Smooth muscle cell (in vitro differentiated cells): ENCODE results near the gene LGR6. TPM values are rescaled to one million over a fixed set of nuclear protein-coding genes. Genes with fewer than 3 reads are reported as not detected.

Source experiments
- DNase-seq: peaks from one replicate; lab custom pipeline; 2025; ENCODE audit not compliant: unreplicated experiment; lab: John Stamatoyannopoulos, UW
- H2AFZ ChIP-seq: fragments of 200-600 bp; sonication (generic); 2 replicates; pipeline ENCODE4 v1.6.0; 2016; ENCODE audit warnings: antibody characterized with exemption, low read depth, mild to moderate bottlenecking
- H3F3A ChIP-seq: fragments of 200-600 bp; sonication (generic); 2 replicates; pipeline ENCODE4 v1.6.0; 2017; ENCODE audit warnings: antibody characterized with exemption, low read depth
- H3K27ac ChIP-seq: fragments of 200-600 bp; sonication (generic); 2 replicates; pipeline ENCODE4 v1.5.1; 2016; ENCODE audit warnings: low read depth, mild to moderate bottlenecking
- H3K27me3 ChIP-seq: fragments of 200-600 bp; sonication (generic); 2 replicates; pipeline ENCODE4 v1.6.1; 2016; ENCODE audit warnings: low read depth, mild to moderate bottlenecking
- H3K36me3 ChIP-seq: fragments of 200-600 bp; sonication (generic); 2 replicates; pipeline ENCODE4 v1.5.1; 2016; ENCODE audit warnings: low read depth
- H3K4me1 ChIP-seq: fragments of 200-600 bp; sonication (generic); 2 replicates; pipeline ENCODE4 v1.5.1; 2016; ENCODE audit warnings: low read depth
- H3K4me2 ChIP-seq: fragments of 200-600 bp; sonication (generic); 2 replicates; pipeline ENCODE4 v1.6.0; 2016; ENCODE audit warnings: mild to moderate bottlenecking
- H3K4me3 ChIP-seq: fragments of 200-600 bp; sonication (generic); 2 replicates; pipeline ENCODE4 v1.5.1; 2016; ENCODE audit warnings: mild to moderate bottlenecking
- H3K79me2 ChIP-seq: fragments of 200-600 bp; sonication (generic); 2 replicates; pipeline ENCODE4 v1.6.0; 2016; ENCODE audit warnings: low read depth, mild to moderate bottlenecking
- H3K9ac ChIP-seq: fragments of 200-600 bp; sonication (generic); 2 replicates; pipeline ENCODE4 v1.6.0; 2016; ENCODE audit warnings: low read depth
- H3K9me3 ChIP-seq: fragments of 200-600 bp; sonication (generic); replicated peaks from 2 replicates; pipeline ENCODE4 v1.5.1; 2016; ENCODE audit warnings: low read depth
- H4K20me1 ChIP-seq: fragments of 200-600 bp; sonication (generic); 2 replicates; pipeline ENCODE4 v1.6.0; 2016; ENCODE audit warnings: low read depth
- WGBS: methylation state at CpG from one replicate; pipeline ENCODE4 v1.1.7; 2016; ENCODE audit warnings: low lambda C conversion rate; 5-methylcytosine and 5-hydroxymethylcytosine counted together
- polyA plus RNA-seq: library from polyadenylated mRNA; unstranded; fragments of >200 nt; fragmentation: Nextera tagmentation; extraction: Ambion mirVana; gene quantifications from 2 replicates; pipeline ENCODE4 v1.2.1, GENCODE V29; 2016
- total RNA-seq: library from RNA; depleted of rRNA; stranded (reverse); fragments of >200 nt; gene quantifications from 2 replicates; pipeline ENCODE4 v1.2.3, GENCODE V29; 2014
- TF ChIP-seq, protein P1 (sequence below): fragments of 200-600 bp; sonication (generic); IDR thresholded peaks from 2 replicates; pipeline ENCODE4 v1.5.1; 2017; ENCODE audit warnings: borderline replicate concordance, mild to moderate bottlenecking, antibody characterized with exemption; ENCODE audit not compliant: insufficient read depth, poor library complexity, severe bottlenecking

LGR6 gene
- total and polyA plus RNA-seq, 2 experiments from 2014 or later = 1.8 to 2.9 TPM

DNA sequence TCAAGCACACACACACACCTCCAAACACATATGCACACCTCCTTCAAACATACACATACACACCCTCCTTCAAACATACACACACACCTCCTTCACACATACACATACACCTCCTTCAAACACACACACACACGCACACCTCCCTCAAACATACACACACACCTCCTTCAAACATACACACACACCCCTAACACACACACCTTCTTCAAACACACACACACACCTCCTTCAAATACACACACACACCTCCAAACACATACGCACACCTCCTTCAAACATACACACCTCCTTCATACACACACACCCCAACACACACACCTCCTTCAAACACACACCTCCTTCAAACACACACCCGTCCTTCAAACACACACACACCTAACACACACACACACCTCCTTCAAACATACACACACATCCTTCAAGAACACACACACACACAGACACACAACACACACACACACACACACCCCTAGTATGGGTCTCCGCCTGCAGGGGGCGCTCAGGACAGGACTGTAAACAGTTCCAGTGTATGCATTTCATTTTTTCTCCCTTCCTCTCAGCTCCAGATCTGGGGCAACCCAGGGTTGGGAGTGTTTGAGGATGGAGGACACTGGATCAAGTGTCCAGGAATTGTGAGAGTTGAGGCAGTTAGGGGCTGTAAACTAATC, 12.1 kb downstream of the LGR6 start:
- Histone ChIP-seq H3K27ac (no peak overlapping the region), H3K4me1 (no peaks in the 10 kb centered on the region), H4K20me1 (no peaks in the 10 kb centered on the region), H3K4me2 (no peak overlapping the region), H3K9me3 (no peaks in the 10 kb centered on the region), H3F3A (no peaks in the 10 kb centered on the region), H3K9ac (no peak overlapping the region), H3K27me3 (no peaks in the 10 kb centered on the region), H3K4me3 (no peak overlapping the region), H2AFZ (no peak overlapping the region), H3K36me3 (no peaks in the 10 kb centered on the region), H3K79me2 (no peaks in the 10 kb centered on the region)
- TF ChIP-seq, protein P1, sequence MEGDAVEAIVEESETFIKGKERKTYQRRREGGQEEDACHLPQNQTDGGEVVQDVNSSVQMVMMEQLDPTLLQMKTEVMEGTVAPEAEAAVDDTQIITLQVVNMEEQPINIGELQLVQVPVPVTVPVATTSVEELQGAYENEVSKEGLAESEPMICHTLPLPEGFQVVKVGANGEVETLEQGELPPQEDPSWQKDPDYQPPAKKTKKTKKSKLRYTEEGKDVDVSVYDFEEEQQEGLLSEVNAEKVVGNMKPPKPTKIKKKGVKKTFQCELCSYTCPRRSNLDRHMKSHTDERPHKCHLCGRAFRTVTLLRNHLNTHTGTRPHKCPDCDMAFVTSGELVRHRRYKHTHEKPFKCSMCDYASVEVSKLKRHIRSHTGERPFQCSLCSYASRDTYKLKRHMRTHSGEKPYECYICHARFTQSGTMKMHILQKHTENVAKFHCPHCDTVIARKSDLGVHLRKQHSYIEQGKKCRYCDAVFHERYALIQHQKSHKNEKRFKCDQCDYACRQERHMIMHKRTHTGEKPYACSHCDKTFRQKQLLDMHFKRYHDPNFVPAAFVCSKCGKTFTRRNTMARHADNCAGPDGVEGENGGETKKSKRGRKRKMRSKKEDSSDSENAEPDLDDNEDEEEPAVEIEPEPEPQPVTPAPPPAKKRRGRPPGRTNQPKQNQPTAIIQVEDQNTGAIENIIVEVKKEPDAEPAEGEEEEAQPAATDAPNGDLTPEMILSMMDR = peak; percentile 48
- 60% methylated on average over 5 of the region's 5 CpGs for WGBS
- no peak for DNase-seq

DNA sequence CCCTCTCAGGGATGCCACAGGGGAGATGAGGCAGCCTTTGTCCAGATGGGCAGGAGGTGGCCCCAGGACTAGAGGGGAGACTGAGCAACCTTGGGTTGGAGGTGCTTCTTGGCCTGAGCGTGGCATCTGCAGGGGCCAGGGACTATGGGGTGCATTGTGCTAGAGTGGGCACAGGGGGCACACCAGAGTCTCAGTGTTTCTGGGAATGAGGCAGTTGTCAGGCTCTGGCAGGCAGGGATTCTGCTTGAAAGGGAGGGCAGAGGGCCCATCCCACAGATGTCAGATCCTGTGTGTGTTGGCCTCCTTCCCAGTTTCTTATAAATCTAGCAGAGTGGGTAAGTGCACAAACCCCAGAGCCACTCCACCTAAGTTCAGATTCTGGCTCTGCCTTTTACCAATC, 13.7 kb downstream of the LGR6 start:
- no peaks in the 10 kb centered on the region for H3K27me3 ChIP-seq
- 58% methylated on average over 1 of the region's 1 CpG for WGBS
- DNase-seq = no peak

DNA sequence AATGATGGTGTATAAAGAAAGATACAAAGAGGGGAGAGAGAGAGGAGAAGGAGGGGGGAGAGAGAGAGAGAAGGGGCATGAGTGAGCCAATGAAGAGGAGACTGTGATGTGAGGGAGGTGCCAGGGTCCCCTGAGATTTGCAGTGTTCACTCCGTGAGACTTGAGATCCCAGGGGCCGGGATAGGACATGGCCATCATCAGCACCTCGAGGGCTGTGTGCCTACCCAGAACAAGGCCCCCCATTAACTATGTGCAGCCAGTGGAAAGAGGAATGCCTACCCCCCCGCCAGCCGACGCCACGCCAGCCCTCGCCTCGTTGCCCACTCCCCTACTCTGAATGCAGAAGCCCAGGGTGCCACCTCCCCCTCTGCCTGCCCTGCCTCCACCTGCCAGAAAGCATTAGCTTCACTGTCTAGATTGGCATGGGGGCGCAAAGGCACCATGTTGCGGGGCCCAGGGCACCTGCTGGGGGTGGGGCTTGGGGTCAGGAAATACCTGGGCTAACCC, 14.8 kb downstream of the LGR6 start:
- Histone ChIP-seq H3K4me3 (no peak overlapping the region), H4K20me1 (no peaks in the 10 kb centered on the region), H3K4me2 (no peak overlapping the region), H3K9me3 (no peaks in the 10 kb centered on the region), H2AFZ (no peak overlapping the region), H3K27ac (no peak overlapping the region), H3K4me1 (no peaks in the 10 kb centered on the region), H3K27me3 (peaks cover 5% of the 10 kb centered on the region), H3K36me3 (no peaks in the 10 kb centered on the region), H3K9ac (no peak overlapping the region), H3K79me2 (no peaks in the 10 kb centered on the region), H3F3A (no peaks in the 10 kb centered on the region)
- WGBS = 96% methylated on average over 11 of the region's 11 CpGs
- TF ChIP-seq, protein P1 = no peak
- DNase-seq = no peak

More for the DNA sequence above, 13.7 kb downstream of the LGR6 start:
- Histone ChIP-seq H3K36me3 (no peaks in the 10 kb centered on the region), H3K27ac (no peak overlapping the region), H3K4me2 (no peak overlapping the region), H4K20me1 (no peaks in the 10 kb centered on the region), H2AFZ (no peak overlapping the region), H3K79me2 (no peaks in the 10 kb centered on the region), H3K9me3 (no peaks in the 10 kb centered on the region), H3F3A (no peaks in the 10 kb centered on the region), H3K4me1 (no peaks in the 10 kb centered on the region), H3K9ac (no peak overlapping the region), H3K4me3 (no peak overlapping the region)
- TF ChIP-seq, protein P1 = no peak

DNA sequence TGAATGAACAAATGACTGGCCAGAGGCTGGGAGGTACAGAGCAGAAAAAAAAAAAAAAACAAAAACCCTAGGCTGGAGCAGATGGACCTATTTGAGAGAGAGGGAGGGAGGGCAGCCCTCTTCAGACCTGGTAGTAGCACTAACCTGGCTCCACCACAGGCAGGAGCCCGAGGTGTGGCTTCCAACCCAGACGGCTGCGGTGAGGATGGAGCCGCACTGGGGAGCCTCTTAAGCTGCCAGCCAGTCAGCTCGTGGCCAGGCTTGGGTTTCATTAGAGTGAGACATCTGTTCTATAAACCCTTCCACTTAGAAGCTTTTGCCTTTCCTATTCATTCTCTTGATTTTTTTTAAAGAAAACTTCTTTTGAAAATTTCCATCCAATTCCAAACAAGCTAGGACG, 16.8 kb downstream of the LGR6 start:
- no peaks in the 10 kb centered on the region for H3K36me3 ChIP-seq
- TF ChIP-seq, protein P1 = no peak
- no peak overlapping the region for H3K4me2 ChIP-seq
- H3K9me3 ChIP-seq = no peaks in the 10 kb centered on the region
- no peak overlapping the region for H3K4me3 ChIP-seq
- no peaks in the 10 kb centered on the region for H3K79me2 ChIP-seq
- no peaks in the 10 kb centered on the region for H4K20me1 ChIP-seq
- peaks cover 9% of the 10 kb centered on the region for H3K4me1 ChIP-seq
- no peak overlapping the region for H2AFZ ChIP-seq
- no peak for DNase-seq
- H3F3A ChIP-seq = no peaks in the 10 kb centered on the region
- H3K27me3 ChIP-seq = peaks cover 12% of the 10 kb centered on the region
- H3K9ac ChIP-seq = no peak overlapping the region
- no peak overlapping the region for H3K27ac ChIP-seq
- WGBS = 26% methylated on average over 6 of the region's 6 CpGs
